HCT116 (cell line): ENCODE data around the gene GMPR2. TPM values are rescaled to one million over a fixed set of nuclear protein-coding genes. Genes with fewer than 3 reads are reported as not detected.

Experiments used
- ATAC-seq: fragments of 200-7000 bp; cut with Tn5 transposase; 2 replicates; pipeline ENCODE4 v1.9.1; 2020; ENCODE audit warnings: mild to moderate bottlenecking, moderate library complexity
- BruUV-seq: library from RNA; stranded (reverse); fragments of 400-500 nt; replicated peaks from 2 replicates; lab custom pipeline; 2021; lab: Mats Ljungman, UMichigan
- CTCF ChIA-PET: fragments of 300-600 bp; sonication (Branson Sonifier 250); formaldehyde crosslinking; loops from one replicate; lab custom pipeline; 2021; ENCODE audit warnings: antibody characterized with exemption; lab: Charles Lee
- POLR2A ChIA-PET: fragments of 300-600, 350-600 bp; sonication (Branson Sonifier 250); formaldehyde crosslinking; loops from one replicate; lab custom pipeline; 2021; ENCODE audit warnings: antibody characterized with exemption; lab: Charles Lee
- RAD21 ChIA-PET, 2 experiments: fragments of 300-600 bp; sonication (Branson Sonifier 250); formaldehyde crosslinking; loops; one replicate each; lab custom pipeline; 2023; ENCODE audit warnings: low total read pairs in 2 of 2; ENCODE audit not compliant: uncharacterized antibody in 2 of 2, unreplicated experiment in 2 of 2, low non-redundant PET in 1 of 2; lab: Charles Lee
- DNase-seq: peaks from one replicate; pipeline ENCODE4 v3.0.0-alpha.2; 2010; ENCODE audit warnings: low read depth, low spot score
- H2AFZ ChIP-seq: fragments of 200-600 bp; shearing (Covaris generic), sonication (generic); 2 replicates; pipeline ENCODE4 v1.6.1; 2017; ENCODE audit warnings: low read depth, mixed run types, mixed read lengths, antibody characterized with exemption, low read length; ENCODE audit not compliant: poor library complexity, severe bottlenecking
- H3K27ac ChIP-seq: 2 replicates; pipeline ENCODE4 v1.5.1; 2012; ENCODE audit warnings: low read depth, low read length
- H3K27me3 ChIP-seq: fragments of 200-600 bp; sonication (generic); 2 replicates; pipeline ENCODE4 v1.6.1; 2016; ENCODE audit warnings: mixed run types, low read length, mixed read lengths; ENCODE audit not compliant: insufficient read depth
- H3K36me3 ChIP-seq, 2 experiments: fragments of 200-500 bp in 1 of 2; fragments of 200-600 bp in 1 of 2; sonication (Bioruptor generic) in 1 of 2; sonication (generic) in 1 of 2; 2 replicates each; pipeline versions ENCODE4 v1.5.1 to v1.6.1; 2014 to 2016; ENCODE audit warnings: low read length in 2 of 2, inconsistent platforms in 1 of 2, mixed read lengths in 1 of 2, mixed run types in 1 of 2; ENCODE audit not compliant: insufficient read depth in 2 of 2, control insufficient read depth in 1 of 2
- H3K4me1 ChIP-seq, 2 experiments: fragments of 200-600 bp in 1 of 2; sonication (generic) in 1 of 2; 2 replicates each; pipeline versions ENCODE4 v1.5.1 to v1.6.1; 2012 to 2017; ENCODE audit warnings: low read length in 2 of 2, inconsistent platforms in 1 of 2, mild to moderate bottlenecking in 1 of 2, mixed read lengths in 1 of 2, mixed run types in 1 of 2, moderate library complexity in 1 of 2; ENCODE audit not compliant: insufficient read depth in 2 of 2, control insufficient read depth in 1 of 2
- H3K4me2 ChIP-seq: fragments of 200-600 bp; sonication (generic); 2 replicates; pipeline ENCODE4 v1.6.1; 2017; ENCODE audit warnings: mixed run types, low read length, mixed read lengths
- H3K4me3 ChIP-seq, 2 experiments: fragments of 200-600 bp in 1 of 2; sonication (generic) in 1 of 2; replicated peaks in 1 of 2; 2 replicates each; pipeline ENCODE4 v1.5.1; 2011 to 2016; ENCODE audit warnings: low read length in 2 of 2, control low read depth in 1 of 2, low read depth in 1 of 2, mild to moderate bottlenecking in 1 of 2, mixed read lengths in 1 of 2, mixed run types in 1 of 2
- H3K79me2 ChIP-seq: fragments of 200-600 bp; sonication (generic); 2 replicates; pipeline ENCODE4 v1.6.1; 2017; ENCODE audit warnings: mild to moderate bottlenecking, mixed run types, low read length, moderate library complexity, mixed read lengths; ENCODE audit not compliant: insufficient read depth
- H3K9ac ChIP-seq: fragments of 200-600 bp; sonication (generic); 2 replicates; pipeline ENCODE4 v1.6.1; 2016; ENCODE audit warnings: low read length, mixed read lengths
- H3K9me2 ChIP-seq: fragments of 200-600 bp; sonication (generic), shearing (Covaris generic); 2 replicates; pipeline ENCODE4 v1.6.1; 2017; ENCODE audit warnings: mixed run types, mild to moderate bottlenecking, moderate library complexity; ENCODE audit not compliant: insufficient read depth
- H3K9me3 ChIP-seq, 2 experiments: fragments of 200-500 bp in 1 of 2; fragments of 200-600 bp in 1 of 2; sonication (Bioruptor generic) in 1 of 2; sonication (generic) in 1 of 2; 2 replicates each; pipeline ENCODE4 v1.6.1; 2014 to 2017; ENCODE audit warnings: low read length in 2 of 2, mixed read lengths in 2 of 2, inconsistent platforms in 1 of 2, low read depth in 1 of 2, mild to moderate bottlenecking in 1 of 2, mixed run types in 1 of 2, moderate library complexity in 1 of 2; ENCODE audit not compliant: control insufficient read depth in 1 of 2, insufficient read depth in 1 of 2
- H4K20me1 ChIP-seq: fragments of 200-600 bp; sonication (generic), shearing (Covaris generic); 2 replicates; pipeline ENCODE4 v1.6.1; 2017; ENCODE audit warnings: mixed run types, mild to moderate bottlenecking, moderate library complexity; ENCODE audit not compliant: insufficient read depth
- CBX3 ChIP-seq: IDR thresholded peaks from 2 replicates; pipeline ENCODE4 v1.6.1; 2012; ENCODE audit warnings: low read depth
- CEBPB ChIP-seq: IDR thresholded peaks from 2 replicates; pipeline ENCODE4 v1.6.1; 2012; ENCODE audit warnings: low read depth
- EGR1 ChIP-seq: IDR thresholded peaks from 2 replicates; pipeline ENCODE4 v1.6.1; 2012; ENCODE audit warnings: low read depth
- ELF1 ChIP-seq: IDR thresholded peaks from 2 replicates; pipeline ENCODE4 v1.6.1; 2012; ENCODE audit warnings: low read depth, borderline replicate concordance
- EZH2 ChIP-seq: fragments of 200-600 bp; sonication (generic); IDR thresholded peaks from 2 replicates; pipeline ENCODE4 v1.6.1; 2017; ENCODE audit warnings: antibody characterized with exemption, mixed run types
- EZH2phosphoT487 ChIP-seq: fragments of 200-600 bp; IDR thresholded peaks from 2 replicates; pipeline ENCODE4 v1.6.1; 2018; ENCODE audit warnings: antibody characterized with exemption, borderline replicate concordance
- FOSL1 ChIP-seq: IDR thresholded peaks from 2 replicates; pipeline ENCODE4 v1.6.1; 2012; ENCODE audit warnings: low read depth
- JUND ChIP-seq: IDR thresholded peaks from 2 replicates; pipeline ENCODE4 v1.6.1; 2012
- POLR2A ChIP-seq: IDR thresholded peaks from 2 replicates; pipeline ENCODE4 v1.7.0; 2011; ENCODE audit warnings: borderline replicate concordance; ENCODE audit not compliant: insufficient read depth, insufficient read length; ENCODE audit errors: extremely low read depth
- POLR2AphosphoS5 ChIP-seq: IDR thresholded peaks from 2 replicates; pipeline ENCODE4 v1.6.1; 2011; ENCODE audit warnings: mild to moderate bottlenecking, low read depth, low read length, moderate library complexity
- RAD21 ChIP-seq: IDR thresholded peaks from 2 replicates; pipeline ENCODE4 v1.6.1; 2012; ENCODE audit warnings: low read depth, mild to moderate bottlenecking
- SP1 ChIP-seq: IDR thresholded peaks from 2 replicates; pipeline ENCODE4 v1.6.1; 2012; ENCODE audit warnings: low read depth
- SRF ChIP-seq: IDR thresholded peaks from 2 replicates; pipeline ENCODE4 v1.6.1; 2012; ENCODE audit warnings: low read depth
- YY1 ChIP-seq: IDR thresholded peaks from 2 replicates; pipeline ENCODE4 v1.6.1; 2011; ENCODE audit warnings: low read length, low read depth, moderate library complexity, mild to moderate bottlenecking; ENCODE audit not compliant: insufficient replicate concordance; ENCODE audit errors: extremely low read depth
- ZFX ChIP-seq: fragments of 450-650 bp; IDR thresholded peaks from 2 replicates; pipeline ENCODE4 v1.6.1; 2017
- ZNF274 ChIP-seq: fragments of 200-500 bp; sonication (Bioruptor generic); IDR thresholded peaks from 2 replicates; pipeline ENCODE4 v1.6.1; 2014; ENCODE audit warnings: mild to moderate bottlenecking, low read depth, low read length, inconsistent platforms
- intact Hi-C: fragments of 100-400 bp; cut with micrococcal nuclease; formaldehyde crosslinking; loops from 2 replicates; pipeline ENCODE4 v1.10.0; 2022
- total RNA-seq: library from RNA; stranded (reverse); gene quantifications from one replicate; pipeline ENCODE4 v1.2.1, GENCODE V29; 2021; ENCODE audit not compliant: unreplicated experiment
- TF ChIP-seq, protein P1 (sequence below), 3 experiments: fragments of 200-600 bp in 1 of 3; sonication (generic) in 1 of 3; IDR thresholded peaks in 2 of 3; conservative IDR thresholded peaks in 1 of 3; 2 replicates each; pipeline ENCODE4 v1.5.1; 2012 to 2017; ENCODE audit warnings: low read depth in 2 of 3, low read length in 2 of 3, antibody characterized with exemption in 1 of 3, borderline replicate concordance in 1 of 3, control low read depth in 1 of 3, mild to moderate bottlenecking in 1 of 3, mixed read lengths in 1 of 3, mixed run types in 1 of 3, moderate library complexity in 1 of 3; ENCODE audit not compliant: insufficient read depth in 1 of 3
- TF ChIP-seq, protein P2 (sequence below): IDR thresholded peaks from 2 replicates; pipeline ENCODE4 v1.6.1; 2012
- TF ChIP-seq, protein P3 (sequence below): IDR thresholded peaks from 2 replicates; pipeline ENCODE4 v1.6.1; 2011; ENCODE audit warnings: mild to moderate bottlenecking, low read length, moderate library complexity; ENCODE audit not compliant: insufficient replicate concordance; ENCODE audit errors: extremely low read depth

GMPR2 gene
- total RNA-seq, 1 experiment from 2014 or later: 66.9 TPM

DNA sequence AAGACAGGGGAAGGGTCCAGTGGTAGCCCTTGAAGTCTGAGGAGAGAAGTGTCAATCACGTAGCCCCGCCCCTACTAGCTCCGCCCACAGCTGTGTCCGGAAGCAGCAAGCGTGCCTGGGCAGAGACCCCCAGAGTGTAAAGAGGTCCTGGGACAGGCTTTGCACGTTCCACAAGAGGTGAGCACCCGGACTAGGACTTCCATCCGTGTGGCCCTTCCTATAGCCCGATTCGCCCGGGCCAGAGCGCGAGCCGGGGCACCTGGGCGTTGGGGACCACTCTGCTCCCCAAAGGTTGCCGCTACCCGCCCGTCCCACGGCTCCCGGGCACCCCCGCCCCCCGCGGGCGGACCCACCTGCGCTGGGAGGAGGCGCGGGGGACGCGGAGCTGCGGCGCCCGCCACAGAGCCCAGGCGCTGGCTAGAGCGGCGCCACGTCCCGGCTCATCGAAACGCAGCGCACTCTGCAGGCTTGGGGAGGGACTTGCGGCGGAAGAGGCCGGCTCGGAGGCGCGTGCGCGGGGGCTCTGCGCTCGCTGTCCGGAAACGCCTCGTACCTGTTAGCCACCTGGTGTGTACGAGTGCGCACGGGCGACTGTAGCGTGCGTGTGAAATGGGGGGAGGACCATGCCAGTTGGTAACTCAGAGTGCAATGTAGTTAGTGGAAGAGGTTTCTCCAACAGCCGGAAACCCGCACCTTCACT is 38.6 kb downstream of the GMPR2 start, which contains the start of gene RABGGTA:
RABGGTA (minus strand) TSS at position 464 of the 700 bp plus-strand sequence. CDS start 482 bp downstream, outside the sequence.
- no TSS peak for BruUV-seq
- H3K27me3 ChIP-seq: no peaks in the 10 kb centered on the region
- H3K4me3 ChIP-seq: peak within 1 kb of the TSS; percentile 79 to 92
- no peak within 1 kb of the TSS for H2AFZ ChIP-seq
- peak within 1 kb of the TSS; percentile 94 for H3K9ac ChIP-seq
- H4K20me1 ChIP-seq: no peaks in the 10 kb centered on the region
- peaks cover 4% of the 10 kb centered on the region; the same call in 1 of the 2 replicates for H3K79me2 ChIP-seq
- H3K9me3 ChIP-seq: no peaks in the 10 kb centered on the region
- no peaks in the 10 kb centered on the region; a peak in 1 of 4 replicates for H3K36me3 ChIP-seq
- no peaks in the 10 kb centered on the region for H3K9me2 ChIP-seq
- ATAC-seq (peak; percentile 97), DNase-seq (peak; percentile 85)
- CTCF ChIA-PET: interaction anchor here (0.7 to 2.0 kb wide), 9 partner anchors 9 to 160 kb away, joined by 3 to 17 read pairs (median 5); partner anchors contain the start of genes CIDEB, MDP1 and TINF2
- RAD21 ChIA-PET: interaction anchor here in 1 of 2 experiments (0.7 kb wide), 1 partner anchor 26 kb away, joined by 3 read pairs; no protein-coding TSS in a partner anchor
- peaks cover 9 to 22% of the 10 kb centered on the region in 2 experiments; a peak in 3 of 4 replicates for H3K4me1 ChIP-seq
- peak within 1 kb of the TSS; percentile 86 for H3K27ac ChIP-seq
- intact Hi-C loops: loop anchor here (1.0 kb wide), 1 partner anchor 29 kb away; the partner anchor contains the start of gene TINF2
- peak within 1 kb of the TSS; percentile 98 for H3K4me2 ChIP-seq
- POLR2A ChIA-PET: interaction anchor here (0.6 to 2.7 kb wide), 12 partner anchors 9 to 165 kb away, joined by 3 to 20 read pairs (median 5); partner anchors contain the start of genes DHRS1, NOP9, PSME2 and TGM1
- no peak for TF ChIP-seq EZH2
- TF ChIP-seq FOSL1: no peak
- TF ChIP-seq, protein P1, sequence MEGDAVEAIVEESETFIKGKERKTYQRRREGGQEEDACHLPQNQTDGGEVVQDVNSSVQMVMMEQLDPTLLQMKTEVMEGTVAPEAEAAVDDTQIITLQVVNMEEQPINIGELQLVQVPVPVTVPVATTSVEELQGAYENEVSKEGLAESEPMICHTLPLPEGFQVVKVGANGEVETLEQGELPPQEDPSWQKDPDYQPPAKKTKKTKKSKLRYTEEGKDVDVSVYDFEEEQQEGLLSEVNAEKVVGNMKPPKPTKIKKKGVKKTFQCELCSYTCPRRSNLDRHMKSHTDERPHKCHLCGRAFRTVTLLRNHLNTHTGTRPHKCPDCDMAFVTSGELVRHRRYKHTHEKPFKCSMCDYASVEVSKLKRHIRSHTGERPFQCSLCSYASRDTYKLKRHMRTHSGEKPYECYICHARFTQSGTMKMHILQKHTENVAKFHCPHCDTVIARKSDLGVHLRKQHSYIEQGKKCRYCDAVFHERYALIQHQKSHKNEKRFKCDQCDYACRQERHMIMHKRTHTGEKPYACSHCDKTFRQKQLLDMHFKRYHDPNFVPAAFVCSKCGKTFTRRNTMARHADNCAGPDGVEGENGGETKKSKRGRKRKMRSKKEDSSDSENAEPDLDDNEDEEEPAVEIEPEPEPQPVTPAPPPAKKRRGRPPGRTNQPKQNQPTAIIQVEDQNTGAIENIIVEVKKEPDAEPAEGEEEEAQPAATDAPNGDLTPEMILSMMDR (IDR thresholded peaks at IDR 0.05 in 2 of 3, conservative IDR thresholded peaks at IDR 0.05 in 1 of 3; ENCODE audit: borderline replicate concordance in 1 of 3, insufficient read depth in 1 of 3, low read depth in 2 of 3, low read length in 2 of 3): peak; percentile 39 to 75 (median 60); a peak in 5 of 6 replicates
- TF ChIP-seq ZNF274: no peak
- no peak for TF ChIP-seq JUND
- TF ChIP-seq SP1: peak; percentile 50; the same call in 1 of the 2 replicates
- TF ChIP-seq, protein P2, sequence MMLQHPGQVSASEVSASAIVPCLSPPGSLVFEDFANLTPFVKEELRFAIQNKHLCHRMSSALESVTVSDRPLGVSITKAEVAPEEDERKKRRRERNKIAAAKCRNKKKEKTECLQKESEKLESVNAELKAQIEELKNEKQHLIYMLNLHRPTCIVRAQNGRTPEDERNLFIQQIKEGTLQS: no peak
- TF ChIP-seq CBX3: peak; percentile 94
- TF ChIP-seq EGR1: no peak
- peak; percentile 76 for TF ChIP-seq POLR2A
- no peak for TF ChIP-seq EZH2phosphoT487
- peak; percentile 84 for TF ChIP-seq POLR2AphosphoS5
- no peak for TF ChIP-seq RAD21
- no peak for TF ChIP-seq SRF
- TF ChIP-seq, protein P3, sequence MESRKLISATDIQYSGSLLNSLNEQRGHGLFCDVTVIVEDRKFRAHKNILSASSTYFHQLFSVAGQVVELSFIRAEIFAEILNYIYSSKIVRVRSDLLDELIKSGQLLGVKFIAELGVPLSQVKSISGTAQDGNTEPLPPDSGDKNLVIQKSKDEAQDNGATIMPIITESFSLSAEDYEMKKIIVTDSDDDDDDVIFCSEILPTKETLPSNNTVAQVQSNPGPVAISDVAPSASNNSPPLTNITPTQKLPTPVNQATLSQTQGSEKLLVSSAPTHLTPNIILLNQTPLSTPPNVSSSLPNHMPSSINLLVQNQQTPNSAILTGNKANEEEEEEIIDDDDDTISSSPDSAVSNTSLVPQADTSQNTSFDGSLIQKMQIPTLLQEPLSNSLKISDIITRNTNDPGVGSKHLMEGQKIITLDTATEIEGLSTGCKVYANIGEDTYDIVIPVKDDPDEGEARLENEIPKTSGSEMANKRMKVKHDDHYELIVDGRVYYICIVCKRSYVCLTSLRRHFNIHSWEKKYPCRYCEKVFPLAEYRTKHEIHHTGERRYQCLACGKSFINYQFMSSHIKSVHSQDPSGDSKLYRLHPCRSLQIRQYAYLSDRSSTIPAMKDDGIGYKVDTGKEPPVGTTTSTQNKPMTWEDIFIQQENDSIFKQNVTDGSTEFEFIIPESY: peak; percentile 34
- TF ChIP-seq YY1: peak; percentile 12
- TF ChIP-seq CEBPB: no peak
- TF ChIP-seq ELF1: peak; percentile 50; the same call in 1 of the 2 replicates
- TF ChIP-seq ZFX: no peak
